Measurements from ENCODE around the gene GABRE.

DNA sequence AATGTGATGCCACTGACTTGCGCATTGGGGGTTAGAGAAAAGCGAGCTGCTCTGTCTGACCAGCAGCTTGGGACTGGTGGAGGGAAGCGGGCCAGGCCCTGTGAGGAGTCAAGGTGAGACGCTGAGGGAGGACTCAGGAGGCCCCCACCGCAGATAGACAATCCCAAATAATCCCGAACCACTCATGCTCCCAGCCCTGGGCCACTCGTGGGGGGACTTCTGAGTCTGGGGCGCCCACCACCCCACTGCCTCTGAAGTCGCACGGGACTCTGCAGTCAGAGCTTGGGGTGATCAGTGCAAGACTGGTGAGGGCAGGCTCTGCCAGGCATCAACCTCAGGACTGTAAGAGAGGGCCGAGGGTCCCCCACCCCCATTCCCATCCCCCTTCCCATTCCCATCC lies 54.9 kb downstream of the GABRE start:
- TF ChIP-seq, protein P1, sequence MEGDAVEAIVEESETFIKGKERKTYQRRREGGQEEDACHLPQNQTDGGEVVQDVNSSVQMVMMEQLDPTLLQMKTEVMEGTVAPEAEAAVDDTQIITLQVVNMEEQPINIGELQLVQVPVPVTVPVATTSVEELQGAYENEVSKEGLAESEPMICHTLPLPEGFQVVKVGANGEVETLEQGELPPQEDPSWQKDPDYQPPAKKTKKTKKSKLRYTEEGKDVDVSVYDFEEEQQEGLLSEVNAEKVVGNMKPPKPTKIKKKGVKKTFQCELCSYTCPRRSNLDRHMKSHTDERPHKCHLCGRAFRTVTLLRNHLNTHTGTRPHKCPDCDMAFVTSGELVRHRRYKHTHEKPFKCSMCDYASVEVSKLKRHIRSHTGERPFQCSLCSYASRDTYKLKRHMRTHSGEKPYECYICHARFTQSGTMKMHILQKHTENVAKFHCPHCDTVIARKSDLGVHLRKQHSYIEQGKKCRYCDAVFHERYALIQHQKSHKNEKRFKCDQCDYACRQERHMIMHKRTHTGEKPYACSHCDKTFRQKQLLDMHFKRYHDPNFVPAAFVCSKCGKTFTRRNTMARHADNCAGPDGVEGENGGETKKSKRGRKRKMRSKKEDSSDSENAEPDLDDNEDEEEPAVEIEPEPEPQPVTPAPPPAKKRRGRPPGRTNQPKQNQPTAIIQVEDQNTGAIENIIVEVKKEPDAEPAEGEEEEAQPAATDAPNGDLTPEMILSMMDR (IDR thresholded peaks at IDR 0.05): no peak
- no peak for TF ChIP-seq POLR2A (IDR thresholded peaks at IDR 0.05)

Measured in heart left ventricle (tissue), 13 donors.